ENCODE data around the gene TJP1. TPM values are rescaled to one million over a fixed set of nuclear protein-coding genes. Genes with fewer than 3 reads are reported as not detected.

TJP1 gene
- total RNA-seq, 1 experiment from 2014 or later, result 44.3 TPM

DNA sequence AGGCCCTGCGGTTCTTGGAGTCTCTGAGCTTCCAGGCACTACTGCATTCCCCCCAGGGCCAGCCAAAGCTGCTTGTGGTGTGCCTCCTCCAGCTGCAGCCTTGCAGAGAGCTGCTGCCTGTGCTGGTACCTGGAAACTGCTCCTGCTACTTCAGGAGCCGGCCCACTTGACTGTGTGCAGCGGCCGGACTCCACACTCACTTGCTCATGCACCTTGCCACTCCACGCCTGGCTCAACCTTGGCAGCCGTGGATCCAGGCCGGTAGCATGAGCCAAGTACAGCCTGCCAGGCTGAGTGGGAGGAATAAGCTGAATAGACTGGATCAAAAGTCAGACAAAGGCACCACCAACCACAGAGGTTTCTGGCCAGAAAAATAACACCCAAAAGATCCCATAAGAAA lies 169.7 kb downstream of the TJP1 start:
- no peaks in the 10 kb centered on the region for H3K36me3 Mint-ChIP-seq (ENCODE audit: insufficient read depth, unreplicated experiment)
- H3K27me3 Mint-ChIP-seq (ENCODE audit: unreplicated experiment), result no peaks in the 10 kb centered on the region
- TF ChIP-seq, protein P1, sequence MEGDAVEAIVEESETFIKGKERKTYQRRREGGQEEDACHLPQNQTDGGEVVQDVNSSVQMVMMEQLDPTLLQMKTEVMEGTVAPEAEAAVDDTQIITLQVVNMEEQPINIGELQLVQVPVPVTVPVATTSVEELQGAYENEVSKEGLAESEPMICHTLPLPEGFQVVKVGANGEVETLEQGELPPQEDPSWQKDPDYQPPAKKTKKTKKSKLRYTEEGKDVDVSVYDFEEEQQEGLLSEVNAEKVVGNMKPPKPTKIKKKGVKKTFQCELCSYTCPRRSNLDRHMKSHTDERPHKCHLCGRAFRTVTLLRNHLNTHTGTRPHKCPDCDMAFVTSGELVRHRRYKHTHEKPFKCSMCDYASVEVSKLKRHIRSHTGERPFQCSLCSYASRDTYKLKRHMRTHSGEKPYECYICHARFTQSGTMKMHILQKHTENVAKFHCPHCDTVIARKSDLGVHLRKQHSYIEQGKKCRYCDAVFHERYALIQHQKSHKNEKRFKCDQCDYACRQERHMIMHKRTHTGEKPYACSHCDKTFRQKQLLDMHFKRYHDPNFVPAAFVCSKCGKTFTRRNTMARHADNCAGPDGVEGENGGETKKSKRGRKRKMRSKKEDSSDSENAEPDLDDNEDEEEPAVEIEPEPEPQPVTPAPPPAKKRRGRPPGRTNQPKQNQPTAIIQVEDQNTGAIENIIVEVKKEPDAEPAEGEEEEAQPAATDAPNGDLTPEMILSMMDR (IDR thresholded peaks at IDR 0.05; ENCODE audit: unreplicated experiment), result no peak
- CTCF ChIA-PET, result no interaction called here
- no peak overlapping the region for H3K4me3 Mint-ChIP-seq (ENCODE audit: low read depth, unreplicated experiment)
- H3K27ac Mint-ChIP-seq (ENCODE audit: unreplicated experiment), result no peak overlapping the region
- no peaks in the 10 kb centered on the region for H3K4me1 Mint-ChIP-seq (ENCODE audit: low read depth, unreplicated experiment)
- no peaks in the 10 kb centered on the region for H3K9me3 Mint-ChIP-seq (ENCODE audit: low read depth, unreplicated experiment)
- intact Hi-C loops (cut with micrococcal nuclease; ENCODE audit: unreplicated experiment), result no loop called here
- BruUV-seq (replicated peaks), result no TSS peak
- DNase-seq, result no peak

DNA sequence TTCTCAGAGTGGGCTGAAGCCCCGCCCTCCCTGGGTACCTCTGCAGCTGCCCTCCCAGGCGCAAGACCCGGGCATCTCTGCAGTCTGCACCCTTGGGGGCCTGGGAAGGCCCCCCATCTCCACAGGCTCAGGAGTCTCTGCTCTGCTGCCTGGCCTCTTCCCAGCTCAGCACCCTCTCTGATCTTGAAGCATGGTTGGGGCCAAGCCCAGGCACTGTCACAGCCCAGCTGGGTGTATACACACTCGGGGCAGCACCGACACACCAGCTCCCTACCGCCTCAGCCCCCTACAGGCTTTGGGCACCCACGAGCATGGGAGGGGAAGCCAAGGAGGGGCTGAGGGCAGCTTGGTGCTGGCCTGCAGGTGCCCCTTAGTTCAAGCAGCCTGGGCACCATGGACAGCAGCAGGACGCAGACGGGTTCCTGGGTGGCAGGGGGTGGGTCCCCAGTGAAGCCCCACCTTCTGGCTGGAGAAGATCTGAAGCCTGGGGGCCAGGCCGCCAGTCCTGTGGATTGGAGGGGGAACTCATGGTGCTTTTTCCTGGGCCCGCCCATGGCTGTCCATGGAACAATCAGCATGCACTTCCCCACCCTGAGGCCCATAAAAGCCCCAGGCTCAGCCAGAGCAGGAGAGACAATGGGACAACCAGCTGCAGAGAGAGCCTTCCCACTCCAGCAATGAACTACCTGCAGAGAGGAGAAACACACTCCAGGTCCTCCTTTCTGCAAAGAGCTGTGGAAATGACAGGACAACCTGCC lies 170.6 kb downstream of the TJP1 start:
- CTCF ChIA-PET, result no interaction called here
- no peaks in the 10 kb centered on the region for H3K36me3 Mint-ChIP-seq (ENCODE audit: insufficient read depth, unreplicated experiment)
- H3K4me3 Mint-ChIP-seq (ENCODE audit: low read depth, unreplicated experiment), result no peak overlapping the region
- no peak for DNase-seq
- H3K27me3 Mint-ChIP-seq (ENCODE audit: unreplicated experiment), result no peaks in the 10 kb centered on the region
- no peak overlapping the region for H3K27ac Mint-ChIP-seq (ENCODE audit: unreplicated experiment)
- no TSS peak for BruUV-seq (replicated peaks)
- intact Hi-C loops (cut with micrococcal nuclease; ENCODE audit: unreplicated experiment), result no loop called here
- no peaks in the 10 kb centered on the region for H3K4me1 Mint-ChIP-seq (ENCODE audit: low read depth, unreplicated experiment)
- no peaks in the 10 kb centered on the region for H3K9me3 Mint-ChIP-seq (ENCODE audit: low read depth, unreplicated experiment)
- TF ChIP-seq, protein P1 (IDR thresholded peaks at IDR 0.05; ENCODE audit: unreplicated experiment), result no peak
